Posterior cingulate gyrus (tissue), 11 donors: ENCODE measurements around the gene ARHGDIG.

Experiments
- DNase-seq, 10 donors: peaks; one replicate each; pipeline versions ENCODE4 v3.0.0 to v3.0.0-alpha.2; 2020 to 2021; ENCODE audit warnings: mixed read lengths in 3 of 10
- intact Hi-C: fragments of 100-400 bp; cut with DNase I; formaldehyde crosslinking; loops from one replicate; pipeline ENCODE4 v1.15.1; 2023

ARHGDIG gene

DNA sequence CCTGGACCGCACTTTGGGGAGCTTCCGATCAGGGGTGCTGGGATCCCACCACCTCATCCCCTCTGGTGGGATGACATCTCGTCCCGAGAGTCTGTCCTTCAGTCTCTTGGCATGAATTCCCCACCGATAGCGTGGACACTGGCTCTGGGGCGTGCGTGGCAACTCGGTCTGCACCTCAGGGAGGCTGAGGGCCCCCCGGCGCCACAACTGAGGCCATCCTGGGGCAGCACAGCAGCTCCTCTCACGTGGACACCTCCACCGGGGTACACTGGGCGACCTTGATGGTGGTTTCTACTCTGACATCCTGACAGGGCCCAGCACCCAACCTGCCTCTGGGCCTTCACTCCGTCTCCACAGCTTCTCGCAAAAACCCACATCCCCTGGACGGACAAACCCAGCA, 11.1 kb downstream of the ARHGDIG start:
- intact Hi-C loops: no loop called here
- DNase-seq: no peak

DNA sequence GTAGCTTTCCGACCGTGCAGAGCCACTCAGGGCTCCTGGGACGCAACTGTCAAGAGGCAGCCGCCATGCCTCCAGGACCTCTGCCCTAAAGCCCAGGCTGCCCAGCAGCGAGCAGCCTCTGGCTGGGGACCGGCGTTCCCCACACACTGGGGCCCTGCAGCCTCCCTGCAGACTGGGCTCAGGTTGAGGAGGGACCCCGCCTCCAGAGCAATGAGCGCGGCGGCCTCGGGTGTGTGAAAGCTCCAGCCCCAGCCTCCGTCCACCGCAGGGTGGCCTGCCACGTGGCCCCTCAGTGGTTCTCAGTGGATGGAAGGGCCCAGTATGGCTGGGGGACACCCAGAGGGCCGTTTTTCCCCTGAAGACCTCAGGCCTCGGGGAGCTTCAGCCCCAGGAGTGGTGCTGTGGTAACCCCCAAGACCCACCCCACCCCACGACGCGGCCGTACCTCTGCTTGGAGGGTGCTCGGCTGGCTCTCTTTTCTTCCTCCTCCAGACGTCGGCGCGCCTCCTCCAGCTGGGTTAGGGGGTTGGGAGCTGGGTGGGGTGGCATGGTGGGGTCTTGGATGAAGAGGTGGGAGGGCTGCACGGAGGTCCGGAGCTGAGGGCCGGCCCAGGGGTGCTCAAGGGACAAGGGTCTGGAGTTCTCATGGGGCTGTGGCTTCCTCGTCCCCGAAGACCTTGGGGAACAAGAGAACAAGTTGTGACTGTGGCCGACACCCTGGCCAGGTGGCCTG, 12.8 kb downstream of the ARHGDIG start:
- peak in 1 of 10 donors; percentile 85 for DNase-seq
- intact Hi-C loops: no loop called here

DNA sequence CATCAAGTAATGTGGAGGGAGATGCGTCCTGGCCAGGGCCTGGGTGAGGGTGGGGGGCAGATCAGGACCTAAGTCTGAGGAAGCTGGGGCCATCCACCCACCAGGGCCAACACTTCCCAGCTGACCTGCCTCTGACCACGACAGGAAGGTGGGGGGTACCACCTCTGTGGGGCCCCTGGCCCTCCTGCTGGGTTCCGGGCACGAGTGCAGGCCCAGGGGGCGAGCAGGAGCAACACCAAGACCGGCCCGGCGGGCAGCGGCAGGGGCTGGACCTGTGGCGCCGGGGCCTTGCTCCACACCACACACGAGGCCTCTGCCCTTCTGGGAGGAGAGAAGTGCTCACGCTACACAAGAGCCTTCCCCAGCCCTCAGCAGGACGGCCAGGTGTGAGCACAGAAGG, 15.9 kb downstream of the ARHGDIG start:
- intact Hi-C loops: no loop called here
- no peak for DNase-seq

DNA sequence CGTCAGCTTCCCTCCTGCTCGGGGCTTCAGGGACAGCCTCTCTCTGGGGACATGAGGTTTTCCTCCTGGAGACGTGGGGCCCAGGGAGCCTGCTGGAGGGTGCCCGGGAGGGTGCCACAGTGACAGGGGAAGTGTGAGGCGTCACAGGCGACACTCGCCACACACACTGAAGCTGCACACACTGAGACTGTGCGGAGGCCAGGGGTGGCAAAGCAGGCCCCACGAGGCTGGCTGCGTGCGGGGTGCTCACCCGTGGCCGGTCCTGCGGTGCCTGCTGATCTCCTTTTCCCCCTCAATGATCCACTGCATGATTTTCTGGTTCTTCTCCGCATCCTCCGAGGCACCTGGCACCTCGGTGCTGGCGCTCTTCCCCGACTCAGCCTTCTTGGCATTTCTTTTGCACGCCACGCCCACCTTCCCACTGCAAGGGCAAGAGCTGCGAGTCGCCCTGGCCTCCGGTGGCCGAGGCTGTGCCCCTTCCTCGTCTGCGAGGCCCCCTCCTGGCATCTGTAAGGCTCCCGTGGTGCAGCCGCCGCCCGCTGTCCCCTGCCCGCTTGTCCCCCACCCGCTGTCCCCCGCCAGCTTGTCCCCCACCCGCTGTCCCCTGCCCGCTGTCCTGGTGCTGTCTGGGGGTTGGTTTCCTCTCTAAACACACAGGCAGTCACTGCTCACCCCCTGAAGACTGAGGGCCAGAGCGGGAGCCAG, 16.6 kb downstream of the ARHGDIG start:
- DNase-seq: peak in 1 of 10 donors; percentile 80
- intact Hi-C loops: no loop called here

DNA sequence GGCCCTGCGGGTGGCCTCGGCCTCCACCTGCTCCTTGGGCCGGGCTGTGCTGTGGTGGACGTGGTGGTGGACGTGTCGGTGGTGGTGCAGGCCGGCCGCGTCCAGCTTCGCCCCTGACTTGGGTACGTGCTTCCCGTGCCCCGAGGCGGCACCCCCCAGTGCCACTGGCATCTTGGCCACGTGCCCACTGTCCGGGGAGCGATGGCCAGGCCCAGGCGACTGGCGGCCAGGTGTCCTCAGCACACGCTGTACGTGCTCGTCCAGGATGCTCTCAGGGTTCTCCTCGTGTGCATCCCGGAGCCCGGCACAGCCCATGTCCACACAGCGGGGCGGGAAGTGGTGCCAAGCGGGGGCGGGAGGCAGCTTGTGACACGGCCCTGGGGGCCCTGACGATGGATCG, 17.4 kb downstream of the ARHGDIG start:
- peak in 1 of 10 donors; percentile 82 for DNase-seq
- intact Hi-C loops: no loop called here

DNA sequence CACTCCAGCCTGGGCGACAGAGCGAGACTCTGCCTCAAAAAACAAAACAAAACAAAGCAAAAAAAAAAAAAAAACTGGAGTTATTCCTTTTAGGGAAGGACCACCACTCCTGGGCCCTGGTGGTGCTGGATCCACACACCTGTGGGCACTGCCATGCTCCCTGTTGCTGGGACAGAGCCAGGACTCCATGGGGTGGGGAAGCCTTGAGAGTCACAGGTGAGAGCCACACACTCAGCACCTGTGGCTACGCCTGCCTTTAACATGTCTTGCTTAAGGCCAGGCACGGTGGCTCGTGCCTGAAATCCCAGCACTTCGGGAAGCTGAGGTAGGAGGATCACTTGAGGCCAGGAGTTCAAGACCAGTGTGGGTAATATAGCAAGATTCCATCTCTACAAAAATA, 20.8 kb downstream of the ARHGDIG start:
- intact Hi-C loops: no loop called here
- DNase-seq: no peak

DNA sequence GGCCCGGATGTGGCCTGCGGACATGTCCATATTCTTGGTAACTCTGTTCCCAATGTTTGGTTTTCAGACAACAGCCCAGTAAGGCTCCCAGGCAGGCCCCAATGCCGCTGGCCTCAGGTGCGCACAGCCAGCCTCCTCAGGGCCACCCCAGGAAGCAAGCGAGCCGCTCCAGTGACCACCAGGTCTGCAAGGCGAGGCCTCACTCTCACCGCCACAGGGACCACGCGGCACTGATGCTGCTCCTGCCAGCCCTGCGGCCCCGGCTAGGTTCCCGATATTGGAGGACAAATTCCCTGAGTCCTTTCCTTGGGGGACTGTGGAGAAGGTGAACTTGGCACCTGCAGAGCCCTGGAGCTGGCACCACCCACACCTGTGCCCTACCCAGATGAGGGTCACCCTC, 21.6 kb downstream of the ARHGDIG start:
- intact Hi-C loops: no loop called here
- DNase-seq: peak in 1 of 10 donors; percentile 78

DNA sequence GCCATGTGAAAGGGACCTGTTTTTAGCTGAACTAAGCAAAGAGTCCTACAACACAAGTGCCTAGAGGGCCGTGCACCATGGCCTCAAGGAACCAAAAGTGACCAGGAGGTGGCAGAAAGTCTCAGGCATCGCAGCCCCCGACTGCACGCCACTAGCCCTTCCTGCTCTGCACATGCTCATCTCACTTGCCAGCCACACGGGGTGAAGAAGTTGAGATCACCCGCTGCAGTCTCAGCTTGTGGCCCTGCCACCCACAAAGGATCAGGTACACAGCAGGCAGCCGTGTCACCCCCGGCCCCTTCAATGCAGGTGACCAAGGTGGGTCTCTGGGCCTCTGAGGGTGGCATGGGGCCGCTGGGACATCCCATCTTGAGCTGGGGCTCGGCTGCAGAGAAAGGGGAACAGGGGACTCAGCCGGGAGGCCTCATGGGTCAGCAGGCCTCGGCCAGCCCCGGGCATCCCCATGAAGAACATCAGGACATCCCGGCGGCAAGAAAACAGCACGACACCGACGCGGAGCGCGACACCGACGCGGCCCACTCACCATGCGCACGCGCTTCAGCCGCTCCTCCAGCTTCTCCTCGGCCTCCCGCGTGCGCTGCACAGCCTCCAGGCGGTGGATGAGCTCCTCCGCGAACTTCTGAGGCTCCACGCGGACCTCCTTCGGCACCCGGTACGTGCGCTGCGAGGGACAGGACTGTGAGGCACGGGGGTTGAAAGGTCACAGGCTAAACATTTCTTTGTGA, 23.5 kb downstream of the ARHGDIG start:
- DNase-seq: peak in 1 of 10 donors; percentile 77
- intact Hi-C loops: no loop called here

DNA sequence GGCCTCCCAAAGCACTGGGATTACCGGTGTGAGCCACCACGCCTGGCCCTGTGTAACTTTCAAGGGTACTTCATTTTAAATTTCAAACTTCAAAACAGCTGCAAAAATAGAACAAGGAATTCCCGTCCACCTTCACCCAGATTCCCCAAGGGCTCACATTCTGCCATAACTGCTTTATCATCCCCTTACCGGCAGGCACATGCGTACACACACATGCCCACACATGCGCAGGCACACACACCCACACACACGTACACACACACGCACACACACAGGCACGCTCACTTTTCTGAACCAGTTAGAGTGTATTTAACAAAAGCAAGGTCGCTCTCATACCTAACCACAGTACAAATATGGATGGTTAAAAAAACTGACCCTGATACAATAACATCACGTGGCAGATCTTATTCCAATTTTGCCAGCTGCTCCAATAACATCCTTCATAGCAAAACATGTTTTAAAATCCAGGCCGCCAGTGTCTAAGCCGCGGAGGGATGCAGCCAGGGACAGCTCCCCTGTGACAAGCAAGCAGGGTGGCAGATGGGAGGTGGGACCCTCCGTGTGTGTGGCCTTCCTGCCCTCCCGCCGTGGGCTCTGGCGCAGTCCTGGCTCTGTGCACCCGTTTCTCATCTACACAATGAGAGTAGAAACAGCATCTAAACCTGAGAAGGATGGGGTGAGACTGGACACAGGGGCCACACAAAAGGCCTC, 25.7 kb downstream of the ARHGDIG start:
- peak in 3 of 10 donors; percentile 32 to 83 (median 51) for DNase-seq
- intact Hi-C loops: no loop called here

DNA sequence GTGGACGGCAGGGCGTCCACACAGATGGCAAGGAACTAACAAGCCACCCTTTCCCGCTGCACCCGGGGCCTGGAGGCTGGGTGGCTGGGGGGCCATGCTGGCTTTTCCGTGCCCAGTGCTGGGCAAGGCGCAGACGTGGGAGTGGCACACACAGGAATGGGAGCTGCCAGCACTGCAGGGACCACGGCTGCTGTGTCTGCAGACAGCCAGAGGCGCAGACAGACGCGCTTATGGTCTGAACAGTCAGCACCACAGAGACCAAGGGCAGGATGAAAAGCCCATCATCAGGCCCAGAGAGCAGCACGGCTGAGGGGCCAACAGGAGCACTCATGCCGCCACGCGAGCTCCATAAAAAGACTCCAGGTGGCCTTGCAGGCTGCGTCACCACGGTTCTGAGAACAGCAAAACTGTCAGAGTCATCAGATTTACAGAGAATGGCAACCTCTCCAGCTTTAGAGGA, 26.6 kb downstream of the ARHGDIG start:
- intact Hi-C loops: no loop called here
- DNase-seq: peak in 7 of 10 donors; percentile 46 to 93 (median 69)

DNA sequence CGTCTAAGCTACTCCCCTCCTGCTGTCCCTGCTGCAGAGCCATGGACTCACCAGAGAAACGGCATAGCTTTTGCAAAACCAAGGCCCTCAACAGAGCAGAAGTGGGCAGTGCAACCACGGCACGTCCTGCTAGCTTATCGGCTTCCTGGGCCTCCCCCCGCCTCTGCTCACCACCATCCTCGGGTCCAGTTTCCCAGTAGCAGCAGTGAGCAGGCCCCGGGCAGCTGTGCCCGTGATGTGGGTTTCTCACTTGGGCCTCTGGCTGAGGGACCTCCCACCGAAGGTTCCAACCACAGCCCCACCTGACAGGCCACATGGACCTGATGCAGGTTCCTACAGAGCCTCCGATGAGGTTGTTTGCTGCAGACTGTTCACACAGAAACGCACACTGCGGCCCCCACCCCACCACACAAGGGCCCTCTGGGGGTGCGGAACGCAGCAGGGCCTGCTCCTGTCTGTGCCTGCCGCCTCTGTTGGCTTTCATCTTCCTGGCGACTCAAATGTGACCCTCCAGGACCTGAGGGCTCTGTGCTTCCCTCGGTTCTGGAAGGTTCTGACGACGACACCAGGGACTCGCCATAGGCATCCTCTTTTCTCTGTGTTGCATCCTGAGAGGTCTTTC, 27.4 kb downstream of the ARHGDIG start:
- intact Hi-C loops: no loop called here
- no peak for DNase-seq

DNA sequence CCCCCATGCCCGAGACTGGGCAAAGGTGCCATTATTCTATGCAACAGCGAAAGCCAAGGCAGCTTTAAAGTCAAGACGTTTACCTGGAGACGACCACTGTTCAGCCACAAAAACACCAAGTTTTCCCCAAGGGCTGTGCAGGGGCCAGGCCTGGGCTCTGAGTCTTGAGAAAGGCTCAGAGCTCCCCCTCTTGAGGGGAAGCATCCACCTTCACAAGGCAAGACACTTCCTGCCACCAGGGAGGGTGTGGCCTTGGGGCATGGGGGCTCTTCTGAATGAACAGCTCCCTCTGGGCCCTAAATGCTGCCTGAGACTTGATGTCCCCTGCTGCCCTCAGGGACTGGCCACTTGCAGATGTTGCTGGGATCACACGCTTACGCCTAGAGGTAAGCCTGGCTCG, 29.1 kb downstream of the ARHGDIG start:
- intact Hi-C loops: no loop called here
- DNase-seq: no peak

DNA sequence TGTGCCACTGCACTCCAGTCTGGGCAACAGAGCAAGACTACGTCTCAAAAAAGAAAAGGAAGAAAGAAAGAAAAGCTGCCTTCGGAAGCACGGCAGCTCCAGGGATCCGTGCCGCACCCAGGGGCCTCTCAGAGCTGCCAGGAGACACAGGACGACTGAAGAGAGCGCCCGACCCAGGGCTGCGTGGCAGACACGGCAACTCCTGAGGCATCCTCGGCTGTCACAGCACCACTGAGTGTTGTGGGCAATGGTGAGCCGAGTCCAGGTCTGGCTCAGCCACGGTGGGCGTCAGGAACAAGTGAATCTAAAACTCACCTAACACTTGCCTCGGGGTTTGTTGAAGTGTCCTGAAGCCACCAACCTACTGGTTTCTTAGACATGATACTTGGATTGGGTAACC, 31.3 kb downstream of the ARHGDIG start:
- no peak for DNase-seq
- intact Hi-C loops: no loop called here

DNA sequence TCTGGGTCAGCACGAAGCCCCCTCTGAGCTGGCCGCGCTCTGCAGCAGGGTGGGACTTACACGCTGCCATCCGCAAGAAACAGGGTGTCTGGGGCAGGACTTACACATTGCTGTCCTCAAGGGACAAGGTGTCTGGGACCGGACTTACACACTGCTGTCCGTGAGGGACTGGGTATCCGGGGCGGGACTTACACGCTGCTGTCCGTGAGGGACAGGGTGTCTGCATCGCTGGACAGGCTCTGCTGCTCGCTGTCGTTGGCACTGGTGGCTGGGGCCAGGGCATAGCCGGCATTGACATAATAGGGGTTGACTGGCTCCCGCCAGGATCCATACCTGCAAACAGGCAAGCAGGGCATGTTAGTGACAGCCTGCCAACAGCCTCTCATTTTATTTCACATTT, 34.0 kb downstream of the ARHGDIG start:
- DNase-seq: peak in 1 of 10 donors; percentile 80

DNA sequence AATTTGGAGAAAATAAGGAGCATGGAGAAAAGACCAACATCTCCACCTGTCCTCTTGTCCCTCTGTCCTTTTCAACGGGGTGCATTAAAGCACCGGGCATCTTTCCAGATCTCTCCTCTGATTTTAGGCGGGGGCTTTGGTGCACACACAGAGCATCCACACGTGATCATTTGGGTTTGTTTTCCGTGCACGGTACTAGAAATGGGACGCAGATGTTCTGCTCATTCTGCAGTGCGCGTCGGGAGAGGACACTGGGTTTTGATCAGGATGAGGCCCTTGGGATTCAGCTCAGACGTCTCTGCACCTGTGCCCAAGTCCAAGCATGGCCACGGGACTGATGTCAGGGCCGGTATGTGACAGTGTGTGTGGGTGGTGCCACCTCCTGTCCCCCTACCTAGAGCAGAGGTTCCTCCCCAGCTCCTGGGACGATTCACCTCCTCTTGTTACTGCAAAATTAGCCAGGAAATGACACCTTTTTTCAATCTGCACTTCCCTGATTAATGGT, 34.5 kb downstream of the ARHGDIG start:
- intact Hi-C loops: no loop called here

More for the DNA sequence above, 34.0 kb downstream of the ARHGDIG start:
- intact Hi-C loops: no loop called here

DNA sequence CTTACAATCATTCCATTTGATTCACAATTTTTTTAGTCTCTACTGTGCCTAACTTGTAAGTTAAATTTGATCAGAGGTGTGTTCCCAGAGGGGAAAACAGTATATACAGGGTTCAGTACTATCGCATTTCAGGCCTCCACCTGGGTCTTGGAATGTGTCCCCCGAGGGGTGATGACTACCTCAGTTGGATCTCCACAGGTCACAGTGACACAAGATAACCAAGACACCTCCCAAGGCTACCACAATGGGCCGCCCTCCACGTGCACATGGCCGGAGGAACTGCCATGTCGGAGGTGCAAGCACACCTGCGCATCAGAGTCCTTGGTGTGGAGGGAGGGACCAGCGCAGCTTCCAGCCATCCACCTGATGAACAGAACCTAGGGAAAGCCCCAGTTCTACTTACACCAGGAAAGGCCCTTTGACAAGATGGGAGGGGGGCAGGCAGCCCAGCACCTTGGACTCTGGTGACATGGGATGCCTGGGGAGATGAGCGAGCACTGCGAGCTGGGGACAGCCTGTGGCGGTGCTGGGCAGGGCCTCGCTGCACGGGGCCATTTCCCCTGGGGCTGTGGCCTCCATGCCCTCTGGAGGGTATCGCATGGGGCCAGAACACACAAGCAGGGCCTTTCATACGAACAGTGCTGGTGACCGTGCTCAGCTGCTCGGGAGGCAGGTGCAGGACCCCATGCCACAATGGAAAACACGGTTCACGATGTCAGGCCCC, 36.5 kb downstream of the ARHGDIG start:
- intact Hi-C loops: no loop called here
- DNase-seq: no peak

More for the DNA sequence above, 34.5 kb downstream of the ARHGDIG start:
- DNase-seq: peak in 2 of 10 donors; percentile 17 to 34

DNA sequence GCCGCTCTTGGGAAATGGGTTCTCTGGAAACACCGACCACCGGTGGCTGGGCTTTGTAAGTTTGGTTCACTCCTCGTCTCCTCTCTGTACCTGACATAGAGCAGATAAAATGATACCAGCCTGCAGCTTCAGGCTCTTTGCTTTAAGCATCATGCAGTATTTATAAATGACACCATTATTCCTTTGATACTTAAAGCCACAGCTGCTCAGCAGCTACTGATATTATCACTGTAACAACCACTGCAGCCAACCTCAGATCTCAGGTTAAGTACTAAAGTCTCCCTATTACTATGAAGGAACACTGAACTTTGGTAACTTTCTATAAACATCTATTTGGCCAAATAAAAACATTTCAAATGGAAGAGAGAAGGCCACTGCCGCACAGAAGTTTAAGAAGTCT, 37.2 kb downstream of the ARHGDIG start:
- DNase-seq: no peak
- intact Hi-C loops: no loop called here

DNA sequence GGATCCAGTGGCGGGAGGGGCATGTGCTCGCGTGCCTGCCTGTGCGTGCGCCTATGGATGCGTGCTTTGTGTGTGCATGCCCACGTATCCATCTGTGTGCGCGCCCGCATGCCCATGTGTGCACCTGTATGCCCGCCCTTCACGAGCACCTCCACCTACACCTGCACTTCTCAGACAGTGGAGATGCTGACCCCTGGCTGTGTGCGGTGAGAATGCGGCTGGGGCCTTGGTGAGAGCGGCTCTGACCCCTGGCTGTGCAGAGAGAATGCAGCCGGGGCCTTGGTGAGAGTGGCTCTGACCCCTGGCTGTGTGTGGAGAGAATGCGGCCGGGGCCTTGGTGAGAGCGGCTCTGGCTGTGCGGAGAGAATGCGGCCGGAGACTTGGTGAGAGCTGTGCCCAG, 38.2 kb downstream of the ARHGDIG start:
- no peak for DNase-seq
- intact Hi-C loops: no loop called here

DNA sequence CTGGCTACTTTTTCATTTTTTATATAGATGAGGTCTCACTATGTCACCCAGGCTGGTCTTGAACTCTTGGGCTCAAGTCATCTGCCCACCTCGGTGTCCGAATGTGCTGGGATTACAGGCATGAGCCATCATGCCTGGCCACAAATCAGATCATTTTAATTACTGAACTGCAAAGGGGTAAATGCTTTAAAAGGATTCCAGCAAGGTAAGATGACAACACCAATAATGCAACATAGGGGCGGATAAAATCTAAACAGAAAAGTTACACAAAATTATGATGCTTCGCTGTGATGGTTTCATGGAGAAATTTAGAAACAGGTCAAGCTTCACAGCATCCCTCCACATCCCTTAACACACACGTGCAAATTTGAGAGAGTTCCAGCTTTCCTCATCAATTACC, 39.8 kb downstream of the ARHGDIG start:
- intact Hi-C loops: no loop called here
- DNase-seq: no peak
